GM21526 (cell line): Measurements from ENCODE around the gene RASGRF2.
"Not testable (repeated sequence)": the region's sequence is repeated elsewhere in the genome, so short reads cannot be mapped to it uniquely, and the experiment has no call there.

Experiments
- ATAC-seq: cut with Tn5 transposase; IDR thresholded peaks from one replicate; pipeline ENCODE4 v1.9.1; 2021; ENCODE audit warnings: moderate library complexity; ENCODE audit not compliant: unreplicated experiment, low FRiP score

Gene RASGRF2

DNA sequence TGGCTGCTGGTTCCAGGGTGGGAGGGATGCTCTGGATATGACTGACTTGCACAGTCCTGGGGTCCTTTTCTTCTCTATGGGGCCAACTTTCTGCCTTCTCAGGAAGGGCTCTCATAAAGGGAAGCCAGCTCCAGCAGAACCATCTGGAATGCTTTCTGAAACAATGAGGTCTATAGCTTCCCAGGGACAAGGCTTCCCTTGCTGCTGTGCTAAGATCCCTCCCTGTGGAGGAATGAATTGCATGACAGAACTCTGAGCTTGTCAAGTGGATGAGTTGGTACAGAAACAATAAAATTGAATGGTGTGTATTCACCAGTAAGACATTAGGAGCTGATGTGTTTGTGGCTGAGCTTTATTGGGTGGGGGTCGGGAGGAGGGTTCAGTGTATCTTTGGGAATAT is 292.7 kb downstream of the RASGRF2 start:
- ATAC-seq = no peak

DNA sequence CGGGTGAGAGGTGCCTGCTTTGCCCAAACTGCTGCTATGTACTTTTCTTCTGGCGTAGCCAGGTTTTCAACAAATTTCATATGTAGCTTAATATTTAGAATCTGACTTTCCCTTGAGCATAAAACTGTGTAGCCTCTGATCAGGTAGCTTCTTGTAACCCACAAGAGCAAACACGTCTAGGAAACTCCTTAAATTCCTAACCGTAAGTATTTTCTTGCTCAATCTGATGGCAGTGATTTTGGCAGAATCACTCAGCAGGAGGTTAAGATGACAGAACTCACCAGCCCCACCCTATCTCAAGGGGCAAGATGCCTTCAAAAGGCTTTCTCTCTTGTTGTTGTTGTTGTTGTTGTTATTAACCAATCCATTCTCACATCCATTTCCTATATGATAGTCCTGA is 293.7 kb downstream of the RASGRF2 start:
- no peak for ATAC-seq

GRCh38 chr5:81254886-81255559 is 294.9 kb downstream of the RASGRF2 start:
- ATAC-seq = no peak

DNA sequence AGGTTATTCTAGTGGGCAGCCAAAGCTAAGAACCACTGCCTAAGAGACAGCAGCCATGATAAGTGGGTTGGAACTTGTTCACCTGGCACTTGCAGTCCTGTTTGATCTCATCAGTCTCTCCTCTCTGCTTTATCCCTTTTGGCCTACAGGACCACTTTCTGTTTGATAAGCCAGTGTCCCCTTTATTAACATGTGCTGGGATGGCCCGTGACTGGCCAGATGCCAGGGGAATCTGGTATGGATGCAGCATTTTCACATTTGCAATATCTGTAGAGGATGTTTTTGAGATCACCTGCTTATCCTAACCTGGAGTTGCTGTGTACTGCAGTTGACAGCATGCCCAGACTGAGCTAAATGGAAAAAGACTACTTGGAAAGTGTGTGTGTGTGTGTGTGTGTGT is 296.6 kb downstream of the RASGRF2 start:
- ATAC-seq = no peak

DNA sequence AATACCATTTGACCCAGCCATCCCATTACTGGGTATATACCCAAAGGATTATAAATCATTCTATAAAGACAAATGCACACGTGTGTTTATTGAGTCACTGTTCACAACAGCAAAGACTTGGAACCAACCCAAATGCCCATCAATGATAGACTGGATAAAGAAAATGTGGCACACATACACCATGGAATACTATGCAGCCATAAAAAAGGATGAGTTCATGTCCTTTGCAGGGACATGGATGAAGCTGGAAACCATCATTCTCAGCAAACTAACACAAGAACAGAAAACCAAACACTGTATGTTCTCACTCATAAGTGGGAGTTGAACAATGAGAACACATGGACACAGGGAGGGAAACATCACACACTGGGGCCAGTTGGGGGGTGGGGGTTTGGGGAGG is 302.6 kb downstream of the RASGRF2 start:
- ATAC-seq = not testable (repeated sequence)

DNA sequence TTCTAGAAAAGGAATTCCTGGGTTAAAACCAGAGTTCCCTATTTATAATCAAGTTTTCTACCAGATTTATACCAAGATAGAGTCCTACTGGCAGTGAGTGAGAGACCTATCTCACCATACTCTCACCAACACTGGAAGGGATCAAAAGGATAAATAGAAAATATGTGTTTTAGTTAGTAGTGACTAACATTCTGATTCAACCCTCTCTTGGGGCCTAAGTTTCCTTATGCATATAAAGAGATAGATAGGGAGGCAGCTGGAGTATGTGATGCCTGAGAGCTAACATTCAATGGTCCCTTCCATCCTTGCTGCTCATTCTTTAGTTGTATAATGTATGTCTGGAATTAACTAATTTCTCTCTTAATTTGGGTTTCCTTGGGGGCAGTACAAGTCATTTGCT is 304.9 kb downstream of the RASGRF2 start:
- ATAC-seq = no peak

DNA sequence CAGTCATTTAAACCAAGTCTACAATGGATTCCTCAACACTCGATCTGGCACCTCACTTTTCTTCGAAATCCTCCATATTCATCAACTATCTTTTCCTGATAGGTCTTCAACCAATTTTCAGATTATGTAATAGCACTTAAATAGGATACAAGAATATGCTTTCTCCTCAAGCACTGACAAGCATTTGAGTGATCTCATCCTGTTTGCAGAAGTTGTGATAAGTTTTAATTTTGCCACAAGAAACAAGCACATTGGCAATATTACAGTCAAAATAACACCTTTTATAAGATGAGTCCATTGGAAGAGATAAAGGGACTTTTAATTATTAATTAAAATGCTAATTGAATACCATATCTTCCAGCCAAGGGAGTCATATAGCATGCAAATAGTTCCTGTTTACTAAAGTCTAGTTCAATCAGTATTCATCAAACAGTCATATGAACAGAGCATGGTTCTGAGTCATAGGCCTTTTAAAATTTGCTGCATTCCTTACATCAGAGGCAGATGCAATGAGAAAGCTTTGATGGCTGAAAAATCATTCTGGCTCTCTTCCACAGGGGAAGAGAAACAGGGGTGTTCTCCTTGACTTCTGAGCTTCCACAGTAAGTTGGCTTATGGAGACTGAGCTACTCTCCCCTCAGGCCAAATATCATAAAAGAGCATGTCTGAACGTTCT is 308.5 kb downstream of the RASGRF2 start:
- ATAC-seq = no peak

DNA sequence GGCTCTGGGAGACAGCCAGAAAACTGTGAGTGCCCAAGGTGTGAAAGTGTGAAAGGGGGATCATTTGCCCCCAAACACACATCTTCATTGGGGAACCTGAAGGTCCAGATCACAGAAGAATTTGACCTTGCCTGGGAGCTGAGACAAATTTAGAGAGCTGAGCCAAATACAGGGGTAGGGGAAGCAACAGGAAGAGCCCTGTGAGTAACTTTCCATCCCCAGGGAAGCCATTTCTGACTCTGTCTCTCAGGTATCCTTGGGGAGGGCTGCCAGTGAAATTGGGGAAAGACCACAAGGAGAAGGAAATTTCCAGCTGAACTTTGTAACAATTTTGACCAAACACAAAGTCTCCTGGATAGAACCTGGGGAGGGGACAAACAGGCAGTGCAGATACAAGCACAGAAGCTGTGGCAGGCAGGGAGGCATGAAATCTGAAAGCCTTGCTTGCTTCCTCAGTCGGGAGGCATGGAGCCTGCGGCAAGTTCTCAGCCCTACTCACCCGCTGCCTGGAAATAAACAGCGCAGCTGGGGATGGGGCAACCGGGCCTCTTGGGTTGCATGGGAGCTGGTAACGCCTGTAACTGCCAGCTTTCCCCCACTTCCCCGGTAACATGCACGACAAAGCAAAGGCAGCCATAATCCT is 309.7 kb downstream of the RASGRF2 start:
- ATAC-seq = no peak

- not testable (repeated sequence) for ATAC-seq
These were observed 310.3 kb downstream of the RASGRF2 start for GRCh38 chr5:81270394-81271027.
